ENCODE results near the gene SLC9A9. TPM values are rescaled to one million over a fixed set of nuclear protein-coding genes. Genes with fewer than 3 reads are reported as not detected.

Gene SLC9A9
- polyA plus RNA-seq, 1 experiment: 13.4 TPM

DNA sequence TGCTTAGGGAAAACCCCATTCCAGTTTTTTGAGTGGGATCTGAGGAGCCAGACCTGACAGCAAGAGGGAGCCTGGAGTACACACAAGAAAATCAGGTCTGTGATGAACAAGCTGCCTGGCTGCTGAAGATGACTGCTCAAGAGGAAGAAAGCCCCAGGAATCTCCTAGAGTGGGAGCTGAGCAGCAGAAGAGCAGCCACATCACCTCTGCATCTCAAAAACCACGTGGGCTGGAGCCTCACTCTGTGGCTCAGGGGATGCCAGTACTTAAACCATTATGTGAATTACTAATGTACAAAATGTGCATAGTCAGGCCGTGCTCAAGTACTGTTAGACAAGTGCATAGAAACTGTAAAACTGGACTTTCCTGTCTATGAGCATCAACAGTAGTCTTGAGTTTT lies 52.4 kb downstream of the SLC9A9 start:
- no peaks in the 10 kb centered on the region for H3K27me3 ChIP-seq (ENCODE audit: control insufficient read depth, insufficient read depth, low read length)
- H3K9me3 ChIP-seq (ENCODE audit: control insufficient read depth, insufficient read depth, low read length): no peaks in the 10 kb centered on the region
- ChIA-PET POLR2A (no interaction called here), CTCF (no interaction called here)
- H3K4me3 ChIP-seq (ENCODE audit: low read depth, low read length): no peak overlapping the region
- no peak overlapping the region for H3K27ac ChIP-seq (ENCODE audit: low read depth, low read length)
- TF ChIP-seq, protein P1, sequence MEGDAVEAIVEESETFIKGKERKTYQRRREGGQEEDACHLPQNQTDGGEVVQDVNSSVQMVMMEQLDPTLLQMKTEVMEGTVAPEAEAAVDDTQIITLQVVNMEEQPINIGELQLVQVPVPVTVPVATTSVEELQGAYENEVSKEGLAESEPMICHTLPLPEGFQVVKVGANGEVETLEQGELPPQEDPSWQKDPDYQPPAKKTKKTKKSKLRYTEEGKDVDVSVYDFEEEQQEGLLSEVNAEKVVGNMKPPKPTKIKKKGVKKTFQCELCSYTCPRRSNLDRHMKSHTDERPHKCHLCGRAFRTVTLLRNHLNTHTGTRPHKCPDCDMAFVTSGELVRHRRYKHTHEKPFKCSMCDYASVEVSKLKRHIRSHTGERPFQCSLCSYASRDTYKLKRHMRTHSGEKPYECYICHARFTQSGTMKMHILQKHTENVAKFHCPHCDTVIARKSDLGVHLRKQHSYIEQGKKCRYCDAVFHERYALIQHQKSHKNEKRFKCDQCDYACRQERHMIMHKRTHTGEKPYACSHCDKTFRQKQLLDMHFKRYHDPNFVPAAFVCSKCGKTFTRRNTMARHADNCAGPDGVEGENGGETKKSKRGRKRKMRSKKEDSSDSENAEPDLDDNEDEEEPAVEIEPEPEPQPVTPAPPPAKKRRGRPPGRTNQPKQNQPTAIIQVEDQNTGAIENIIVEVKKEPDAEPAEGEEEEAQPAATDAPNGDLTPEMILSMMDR (IDR thresholded peaks at IDR 0.05; ENCODE audit: low read depth, low read length): peak; percentile 31; the same call in 1 of the 2 replicates
- no peak for DNase-seq (ENCODE audit: low read depth, low spot score)

DNA sequence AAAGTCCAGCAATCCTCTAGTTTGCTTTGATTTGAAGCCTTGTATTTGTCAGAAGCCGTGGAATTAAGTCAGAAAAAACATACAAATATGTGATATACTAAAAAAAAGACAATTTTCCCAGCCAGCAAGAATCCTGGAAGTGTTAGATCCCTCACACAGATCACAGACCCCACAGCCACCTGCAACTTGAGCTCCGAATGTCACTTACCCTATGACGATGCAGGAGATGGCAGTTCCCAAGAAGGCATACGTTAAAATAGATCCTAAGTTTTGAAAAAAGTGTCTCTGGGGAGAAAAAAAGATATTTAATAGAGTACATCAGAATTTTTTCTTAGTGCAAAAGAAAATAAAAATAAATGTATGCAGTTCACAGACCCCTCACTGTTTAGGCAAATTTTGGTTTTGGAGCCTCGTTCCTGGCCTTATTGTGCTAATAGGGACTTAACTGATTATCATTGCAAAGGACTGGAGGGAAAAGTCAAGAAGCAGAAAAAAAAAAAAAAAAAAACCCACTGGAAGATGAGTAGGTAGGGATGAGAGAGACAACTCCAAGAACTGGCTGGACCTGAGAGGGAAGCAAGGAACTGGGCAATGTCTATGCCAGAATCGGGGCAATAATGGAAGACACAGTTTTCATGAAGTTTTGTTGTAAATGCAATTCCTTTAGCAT lies 53.3 kb downstream of the SLC9A9 start:
- Histone ChIP-seq H3K9me3 (ENCODE audit: control insufficient read depth, insufficient read depth, low read length) (no peaks in the 10 kb centered on the region), H3K4me3 (ENCODE audit: low read depth, low read length) (no peak overlapping the region), H3K27ac (ENCODE audit: low read depth, low read length) (no peak overlapping the region), H3K27me3 (ENCODE audit: control insufficient read depth, insufficient read depth, low read length) (no peaks in the 10 kb centered on the region)
- CTCF ChIA-PET: interaction anchor here (0.7 to 1.3 kb wide), 2 partner anchors 12 to 19 kb away, joined by 4 read pairs; no protein-coding TSS in a partner anchor
- DNase-seq (ENCODE audit: low read depth, low spot score): no peak
- POLR2A ChIA-PET: no interaction called here
- TF ChIP-seq, protein P1 (IDR thresholded peaks at IDR 0.05; ENCODE audit: low read depth, low read length): no peak

DNA sequence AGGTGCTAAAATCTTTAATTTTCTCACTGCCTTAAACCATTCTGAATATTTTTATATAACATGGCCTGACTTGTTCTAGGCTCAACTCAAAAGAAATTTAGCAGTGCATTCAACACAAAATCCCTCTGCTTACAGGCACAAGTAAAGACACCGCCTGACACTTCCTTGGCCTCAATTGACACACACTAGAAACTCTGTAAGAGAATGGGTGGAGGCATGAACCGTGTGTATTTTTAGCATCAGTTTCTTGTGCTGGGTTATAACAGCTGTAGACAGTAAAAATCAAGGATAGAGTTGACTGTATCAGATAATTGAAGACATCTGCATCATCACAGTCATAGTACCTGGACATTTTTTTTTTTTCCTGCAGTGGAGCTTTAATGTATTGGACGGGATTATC lies 54.3 kb downstream of the SLC9A9 start:
- ChIA-PET CTCF (interaction anchor here (0.7 to 1.3 kb wide), 2 partner anchors 11 to 19 kb away, joined by 4 read pairs; no protein-coding TSS in a partner anchor), POLR2A (no interaction called here)
- no peak for DNase-seq (ENCODE audit: low read depth, low spot score)
- Histone ChIP-seq H3K9me3 (ENCODE audit: control insufficient read depth, insufficient read depth, low read length) (no peaks in the 10 kb centered on the region), H3K27me3 (ENCODE audit: control insufficient read depth, insufficient read depth, low read length) (no peaks in the 10 kb centered on the region), H3K27ac (ENCODE audit: low read depth, low read length) (no peak overlapping the region), H3K4me3 (ENCODE audit: low read depth, low read length) (no peak overlapping the region)
- TF ChIP-seq, protein P1 (IDR thresholded peaks at IDR 0.05; ENCODE audit: low read depth, low read length): no peak

DNA sequence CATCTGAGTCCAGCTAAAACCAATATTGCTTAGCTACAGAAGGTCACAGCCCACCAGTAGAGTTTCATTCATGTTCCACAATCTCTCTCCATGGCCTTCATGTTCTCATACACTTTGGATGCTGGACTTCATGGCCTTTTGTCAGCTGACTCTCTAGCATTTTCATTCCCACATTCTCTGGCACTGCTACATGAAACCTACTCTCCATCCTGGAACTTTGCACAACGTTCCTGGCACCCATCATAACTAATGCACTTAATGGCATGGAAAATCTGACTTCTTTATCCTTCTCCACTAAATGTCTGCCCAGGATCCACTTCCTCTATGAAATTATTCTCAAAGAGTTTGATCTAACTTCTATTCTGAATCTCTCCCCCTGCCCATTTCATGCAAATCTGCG lies 56.9 kb downstream of the SLC9A9 start:
- H3K27me3 ChIP-seq (ENCODE audit: control insufficient read depth, insufficient read depth, low read length): no peaks in the 10 kb centered on the region
- no peaks in the 10 kb centered on the region for H3K9me3 ChIP-seq (ENCODE audit: control insufficient read depth, insufficient read depth, low read length)
- TF ChIP-seq, protein P1 (IDR thresholded peaks at IDR 0.05; ENCODE audit: low read depth, low read length): no peak
- H3K4me3 ChIP-seq (ENCODE audit: low read depth, low read length): no peak overlapping the region
- H3K27ac ChIP-seq (ENCODE audit: low read depth, low read length): no peak overlapping the region
- POLR2A ChIA-PET: no interaction called here
- no peak for DNase-seq (ENCODE audit: low read depth, low spot score)
- CTCF ChIA-PET: no interaction called here

DNA sequence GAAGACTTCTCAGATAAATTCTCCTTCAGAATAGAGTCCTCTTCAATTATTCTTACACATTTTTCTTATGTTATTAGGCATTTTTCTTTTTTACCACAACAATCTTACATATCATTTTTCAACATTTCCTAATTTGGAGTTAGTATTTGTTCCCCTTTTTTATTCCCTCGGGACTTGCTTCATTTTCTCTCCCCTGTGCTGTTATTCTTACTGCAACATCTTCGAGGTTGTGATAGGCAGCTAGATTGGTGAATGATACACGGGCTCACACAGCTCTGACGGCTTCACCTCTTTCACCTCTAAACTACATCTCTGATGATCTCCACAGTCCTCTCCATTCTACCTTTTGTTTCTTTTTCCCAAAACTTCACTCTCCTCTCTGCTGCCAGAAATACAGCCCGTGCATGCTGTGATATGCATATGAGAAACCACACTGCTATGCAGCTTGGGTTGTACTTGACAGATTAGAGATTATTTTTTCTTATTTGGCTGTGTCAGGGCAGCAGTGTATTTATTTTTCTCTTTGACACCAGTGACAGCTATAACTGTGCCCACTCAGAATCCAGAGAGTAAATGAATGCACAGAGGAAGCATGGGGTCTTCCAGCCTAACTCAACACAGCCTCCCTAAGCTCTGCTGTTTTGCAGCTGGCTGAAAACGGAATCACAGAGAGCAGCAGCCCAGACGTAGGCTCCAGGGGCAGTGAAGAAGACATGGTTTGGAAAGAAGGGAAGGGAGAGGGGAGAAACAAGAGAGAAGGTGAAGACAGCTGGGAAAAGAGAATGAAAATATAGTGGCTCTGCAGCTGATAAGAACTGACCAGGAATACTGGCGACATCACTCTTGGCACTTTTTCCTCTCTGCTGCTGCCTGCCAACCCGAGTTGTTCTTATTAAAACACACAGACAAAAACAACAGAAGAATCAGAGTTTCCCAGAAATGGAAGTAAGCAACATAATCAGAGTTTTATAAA lies 61.8 kb downstream of the SLC9A9 start:
- no peak for DNase-seq (ENCODE audit: low read depth, low spot score)
- Histone ChIP-seq H3K9me3 (ENCODE audit: control insufficient read depth, insufficient read depth, low read length) (no peaks in the 10 kb centered on the region), H3K27ac (ENCODE audit: low read depth, low read length) (peak overlapping the region; percentile 58), H3K4me3 (ENCODE audit: low read depth, low read length) (peak overlapping the region; percentile 29), H3K27me3 (ENCODE audit: control insufficient read depth, insufficient read depth, low read length) (no peaks in the 10 kb centered on the region)
- ChIA-PET CTCF (no interaction called here), POLR2A (no interaction called here)
- TF ChIP-seq, protein P1 (IDR thresholded peaks at IDR 0.05; ENCODE audit: low read depth, low read length): no peak

All from AG04450 (cell line).